Muscle layer of colon (tissue), 2 donors: ENCODE measurements around the gene RBFOX2.
A peak's percentile ranks its signal among the peaks of the same experiment; 100 is the strongest.

Source experiments
- H3K27ac ChIP-seq: one replicate; pipeline ENCODE4 v1.7.0; 2013; ENCODE audit warnings: low read depth, mild to moderate bottlenecking, low read length, moderate library complexity
- H3K27me3 ChIP-seq, 2 donors: one replicate each; pipeline ENCODE4 v1.7.0; 2013; ENCODE audit warnings: low read length in 2 of 2, mild to moderate bottlenecking in 2 of 2; ENCODE audit not compliant: insufficient read depth in 2 of 2, control insufficient read depth in 1 of 2
- H3K36me3 ChIP-seq: one replicate; pipeline ENCODE4 v1.7.0; 2013; ENCODE audit warnings: mild to moderate bottlenecking, low read length; ENCODE audit not compliant: insufficient read depth
- H3K4me1 ChIP-seq: one replicate; pipeline ENCODE4 v1.7.0; 2013; ENCODE audit warnings: mild to moderate bottlenecking, low read length; ENCODE audit not compliant: insufficient read depth
- H3K4me3 ChIP-seq, 2 donors: one replicate each; pipeline ENCODE4 v1.7.0; 2013; ENCODE audit warnings: low read length in 2 of 2, low read depth in 1 of 2, mild to moderate bottlenecking in 1 of 2, moderate library complexity in 1 of 2
- H3K9ac ChIP-seq: one replicate; pipeline ENCODE4 v1.7.0; 2013; ENCODE audit warnings: low read length
- H3K9me3 ChIP-seq: one replicate; pipeline ENCODE4 v1.7.0; 2013; ENCODE audit warnings: mild to moderate bottlenecking, low read length
- donor health status: abdominal sarcoma.
- donor health status: Adenocarcinoma of cecum.

Gene RBFOX2

GRCh38 chr22:35854334-35854733, 174.3 kb downstream of the RBFOX2 start:
- no peak overlapping the region for H3K27ac ChIP-seq
- peaks cover 18% of the 10 kb centered on the region for H3K4me1 ChIP-seq

DNA sequence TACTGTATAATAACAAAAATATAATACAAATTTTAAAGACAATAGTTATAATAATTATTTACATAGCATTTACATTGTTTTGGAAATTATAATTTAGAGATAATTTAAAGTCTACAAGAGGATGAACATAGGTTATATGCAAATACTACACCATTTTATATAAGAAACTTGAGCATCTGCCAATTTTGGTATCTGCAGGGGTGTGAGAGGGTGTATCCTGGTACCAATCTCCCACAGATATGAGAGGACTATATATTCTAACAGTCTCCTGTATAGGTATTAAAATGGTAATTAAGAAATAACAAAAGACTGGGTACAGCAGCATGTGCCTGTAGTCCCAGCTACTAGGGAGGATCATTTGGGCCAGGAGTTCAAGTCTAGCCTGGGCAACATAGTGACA, 176.5 kb downstream of the RBFOX2 start:
- H3K27ac ChIP-seq = no peak overlapping the region
- H3K4me3 ChIP-seq = no peak overlapping the region
- no peaks in the 10 kb centered on the region for H3K27me3 ChIP-seq
- peaks cover 28% of the 10 kb centered on the region for H3K4me1 ChIP-seq
- no peaks in the 10 kb centered on the region for H3K36me3 ChIP-seq
- H3K9me3 ChIP-seq = no peaks in the 10 kb centered on the region
- H3K9ac ChIP-seq = no peak overlapping the region

More at GRCh38 chr22:35854334-35854733, 174.3 kb downstream of the RBFOX2 start:
- Histone ChIP-seq H3K36me3 (no peaks in the 10 kb centered on the region), H3K9ac (no peak overlapping the region), H3K4me3 (no peak overlapping the region), H3K9me3 (no peaks in the 10 kb centered on the region), H3K27me3 (no peaks in the 10 kb centered on the region)

DNA sequence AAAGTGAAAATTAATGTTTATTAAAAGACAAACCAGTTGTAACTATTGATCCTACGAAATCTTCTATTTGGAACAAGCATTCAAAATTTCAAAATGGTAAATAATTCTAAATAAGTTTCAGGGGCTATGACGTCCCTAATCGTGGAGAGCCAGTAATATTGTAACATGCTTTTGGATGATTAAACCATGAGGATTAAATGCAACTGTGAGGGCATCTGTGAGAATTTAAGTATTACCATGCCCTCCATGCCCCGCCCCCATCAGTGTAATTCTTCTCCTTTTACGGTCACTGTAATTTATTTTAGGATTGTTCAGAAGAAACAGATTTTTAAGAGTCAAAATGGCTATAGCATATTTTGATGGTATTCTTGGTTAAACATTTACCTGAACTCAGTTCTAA, 177.8 kb downstream of the RBFOX2 start:
- Histone ChIP-seq H3K27ac (peak overlapping the region; percentile 2), H3K4me1 (peaks cover 32% of the 10 kb centered on the region), H3K4me3 (no peak overlapping the region), H3K9ac (no peak overlapping the region), H3K27me3 (no peaks in the 10 kb centered on the region), H3K36me3 (no peaks in the 10 kb centered on the region), H3K9me3 (no peaks in the 10 kb centered on the region)

DNA sequence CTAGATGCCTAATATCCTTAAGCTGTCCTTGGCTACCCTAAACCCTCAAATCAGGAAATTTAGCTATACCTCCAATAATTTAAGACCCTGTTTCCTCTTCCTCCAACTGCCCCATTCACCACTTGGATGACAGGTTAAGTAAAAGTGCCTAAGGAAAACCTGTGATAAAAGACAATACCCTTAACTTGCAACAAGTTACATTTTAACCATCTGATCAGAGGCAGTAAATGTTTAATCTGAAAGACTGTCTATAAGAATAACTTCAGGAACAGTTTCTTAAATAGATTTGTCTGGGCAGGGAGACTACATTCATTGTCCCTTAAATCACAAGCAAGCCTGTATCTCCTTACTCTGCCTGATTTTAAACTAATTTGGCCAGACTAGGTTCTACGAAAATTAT, 181.8 kb downstream of the RBFOX2 start:
- H3K36me3 ChIP-seq = no peaks in the 10 kb centered on the region
- H3K27me3 ChIP-seq = no peaks in the 10 kb centered on the region
- no peak overlapping the region for H3K4me3 ChIP-seq
- no peak overlapping the region for H3K9ac ChIP-seq
- peaks cover 36% of the 10 kb centered on the region for H3K4me1 ChIP-seq
- no peak overlapping the region for H3K27ac ChIP-seq
- H3K9me3 ChIP-seq = no peaks in the 10 kb centered on the region

DNA sequence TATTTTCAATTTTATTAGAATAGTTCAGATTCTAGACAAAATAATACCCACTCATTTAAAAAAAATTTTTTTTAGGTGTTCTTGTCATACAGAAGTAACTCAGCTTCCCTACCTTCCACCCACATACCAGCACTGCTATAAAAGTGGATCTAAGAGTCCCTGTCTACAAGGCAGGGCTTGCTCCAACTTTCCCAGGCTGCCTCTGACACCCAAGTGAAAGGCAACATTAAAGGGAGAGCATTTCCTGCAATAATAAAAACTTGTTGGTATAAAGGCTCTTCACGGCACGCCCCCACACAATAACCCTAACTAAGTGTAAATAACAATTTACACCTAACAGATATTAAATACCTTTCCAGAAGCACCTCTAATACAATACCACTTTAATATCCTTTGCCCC, 183.7 kb downstream of the RBFOX2 start:
- peaks cover 24% of the 10 kb centered on the region for H3K4me1 ChIP-seq
- no peaks in the 10 kb centered on the region for H3K9me3 ChIP-seq
- H3K4me3 ChIP-seq = no peak overlapping the region
- H3K27me3 ChIP-seq = no peaks in the 10 kb centered on the region
- no peak overlapping the region for H3K9ac ChIP-seq
- no peaks in the 10 kb centered on the region for H3K36me3 ChIP-seq
- no peak overlapping the region for H3K27ac ChIP-seq

- Histone ChIP-seq H3K27me3 (no peaks in the 10 kb centered on the region), H3K4me3 (no peak overlapping the region), H3K9ac (no peak overlapping the region), H3K27ac (peak overlapping the region; percentile 20), H3K9me3 (no peaks in the 10 kb centered on the region), H3K36me3 (no peaks in the 10 kb centered on the region), H3K4me1 (peaks cover 20% of the 10 kb centered on the region)
Measured at GRCh38 chr22:35842954-35843353, 185.7 kb downstream of the RBFOX2 start.

GRCh38 chr22:35842519-35842913, 186.1 kb downstream of the RBFOX2 start:
- Histone ChIP-seq H3K27ac (peak overlapping the region; percentile 20), H3K36me3 (no peaks in the 10 kb centered on the region), H3K27me3 (no peaks in the 10 kb centered on the region), H3K9ac (no peak overlapping the region), H3K9me3 (no peaks in the 10 kb centered on the region), H3K4me1 (peaks cover 24% of the 10 kb centered on the region), H3K4me3 (no peak overlapping the region)

- peaks cover 26% of the 10 kb centered on the region for H3K4me1 ChIP-seq
- no peak overlapping the region for H3K9ac ChIP-seq
- H3K9me3 ChIP-seq = no peaks in the 10 kb centered on the region
- no peaks in the 10 kb centered on the region for H3K27me3 ChIP-seq
- no peaks in the 10 kb centered on the region for H3K36me3 ChIP-seq
- H3K4me3 ChIP-seq = no peak overlapping the region
- H3K27ac ChIP-seq = no peak overlapping the region
Measured at GRCh38 chr22:35841907-35842518, 186.6 kb downstream of the RBFOX2 start.

DNA sequence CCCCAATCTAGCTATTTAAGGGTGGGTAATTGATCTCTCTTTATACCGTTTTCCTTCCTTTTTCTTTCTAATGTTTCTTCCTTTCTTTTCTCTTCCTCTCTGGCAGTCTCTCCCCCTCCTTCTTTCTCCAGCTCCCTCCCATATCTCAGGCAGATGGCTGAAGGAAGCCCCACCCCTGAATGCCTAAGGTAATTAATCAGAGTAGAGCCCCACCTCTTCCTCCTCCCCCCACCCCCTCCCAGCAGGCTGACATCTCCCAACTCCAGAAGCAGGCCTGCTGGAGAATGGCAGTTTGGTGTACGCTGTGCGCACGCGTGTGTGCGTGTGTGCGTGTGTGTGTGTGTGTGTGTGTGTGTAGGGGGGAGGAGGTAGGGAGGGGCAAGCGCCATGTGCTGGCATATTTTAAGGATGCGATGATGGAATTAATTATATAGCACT, 188.3 kb downstream of the RBFOX2 start:
- no peaks in the 10 kb centered on the region for H3K27me3 ChIP-seq
- H3K36me3 ChIP-seq = no peaks in the 10 kb centered on the region
- H3K9ac ChIP-seq = peak overlapping the region; percentile 55
- H3K4me3 ChIP-seq = peak overlapping the region in 1 of 2 donors; percentile 47
- no peaks in the 10 kb centered on the region for H3K9me3 ChIP-seq
- H3K27ac ChIP-seq = peak overlapping the region; percentile 38
- peaks cover 39% of the 10 kb centered on the region for H3K4me1 ChIP-seq

GRCh38 chr22:35839841-35840301, 188.8 kb downstream of the RBFOX2 start:
- Histone ChIP-seq H3K9ac (peak overlapping the region; percentile 55), H3K4me1 (peaks cover 44% of the 10 kb centered on the region), H3K27ac (peak overlapping the region; percentile 38), H3K9me3 (no peaks in the 10 kb centered on the region), H3K27me3 (no peaks in the 10 kb centered on the region), H3K4me3 (peak overlapping the region in 1 of 2 donors; percentile 47), H3K36me3 (no peaks in the 10 kb centered on the region)

DNA sequence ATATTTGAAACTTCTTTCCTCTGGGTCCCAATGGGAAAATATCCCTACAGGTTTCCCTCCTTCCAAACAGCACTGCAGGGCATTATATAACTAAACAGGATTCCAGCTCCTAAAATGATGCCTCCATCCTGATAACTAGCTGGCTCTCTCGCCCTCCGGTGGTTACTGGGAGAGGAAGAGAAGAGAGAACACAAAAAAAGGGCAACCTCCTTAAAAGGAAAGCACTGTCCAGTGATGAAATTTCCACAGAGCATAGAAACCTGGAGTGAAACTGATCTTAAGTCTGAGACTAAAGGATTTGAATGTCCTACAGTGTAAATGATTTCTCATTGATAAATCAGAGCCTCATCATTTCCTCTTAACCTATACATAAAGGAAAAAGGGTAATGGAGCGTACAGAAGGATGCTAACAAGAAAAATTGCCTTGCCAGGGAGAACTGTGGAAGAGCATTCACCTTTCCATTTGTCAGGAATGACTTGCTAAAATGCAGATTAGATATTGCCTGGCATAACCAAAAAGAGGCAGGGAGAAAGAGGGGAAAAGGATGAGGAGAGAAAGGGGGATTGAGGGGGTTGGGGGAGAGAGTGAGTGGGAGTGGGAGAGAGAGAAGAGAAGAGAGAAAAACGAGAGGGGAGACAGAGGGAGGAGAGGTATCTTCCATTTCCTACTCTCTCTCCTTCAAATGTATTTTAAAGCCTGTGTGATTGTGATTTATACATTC, 189.6 kb downstream of the RBFOX2 start:
- H3K9ac ChIP-seq = peak overlapping the region; percentile 55
- peak overlapping the region; percentile 18 to 47 for H3K4me3 ChIP-seq
- H3K4me1 ChIP-seq = peaks cover 52% of the 10 kb centered on the region
- H3K9me3 ChIP-seq = no peaks in the 10 kb centered on the region
- H3K36me3 ChIP-seq = no peaks in the 10 kb centered on the region
- peak overlapping the region; percentile 38 for H3K27ac ChIP-seq
- H3K27me3 ChIP-seq = no peaks in the 10 kb centered on the region
